Lower leg skin (tissue), 4 donors: ENCODE measurements around the gene WNK2. TPM values are rescaled to one million over a fixed set of nuclear protein-coding genes. Genes with fewer than 3 reads are reported as not detected.

Source experiments
- DNase-seq, 2 donors: peaks; one replicate each; pipeline ENCODE4 v3.0.0-alpha.2; 2019; ENCODE audit warnings: low spot score in 2 of 2
- H3K4me3 ChIP-seq: fragments of 200-600 bp; sonication (generic); 2 replicates; pipeline ENCODE4 v1.5.1; 2017; ENCODE audit warnings: mild to moderate bottlenecking, low read depth; ENCODE audit not compliant: poor library complexity, severe bottlenecking
- POLR2A ChIP-seq, 2 donors: fragments of 450-650 bp; IDR thresholded peaks; one replicate each; pipeline ENCODE4 v1.6.1; 2016 to 2017; ENCODE audit warnings: antibody characterized with exemption in 2 of 2, mild to moderate bottlenecking in 1 of 2, moderate library complexity in 1 of 2
- WGBS, 2 donors: methylation state at CpG; one replicate each; pipeline ENCODE4 v1.1.5; 2018; 5-methylcytosine and 5-hydroxymethylcytosine counted together
- intact Hi-C: fragments of 100-400 bp; cut with DNase I; formaldehyde crosslinking; loops from one replicate; pipeline ENCODE4 v1.15.0; 2023; ENCODE audit warnings: low total_unique reads
- total RNA-seq, 4 donors: library from RNA; depleted of rRNA; stranded (reverse); fragments of >200 nt; gene quantifications; one replicate each; pipeline ENCODE4 v1.1.0, GENCODE V29; 2016
- TF ChIP-seq, protein P1 (sequence below), 3 donors: fragments of 450-650 bp; IDR thresholded peaks; one replicate each; pipeline ENCODE4 v1.5.1; 2016; ENCODE audit warnings: antibody characterized with exemption in 3 of 3, mild to moderate bottlenecking in 3 of 3, moderate library complexity in 2 of 3

WNK2 gene
- total RNA-seq, 4 donors from 2014 or later: 35.3 to 53.6 (median 42.6) TPM

DNA sequence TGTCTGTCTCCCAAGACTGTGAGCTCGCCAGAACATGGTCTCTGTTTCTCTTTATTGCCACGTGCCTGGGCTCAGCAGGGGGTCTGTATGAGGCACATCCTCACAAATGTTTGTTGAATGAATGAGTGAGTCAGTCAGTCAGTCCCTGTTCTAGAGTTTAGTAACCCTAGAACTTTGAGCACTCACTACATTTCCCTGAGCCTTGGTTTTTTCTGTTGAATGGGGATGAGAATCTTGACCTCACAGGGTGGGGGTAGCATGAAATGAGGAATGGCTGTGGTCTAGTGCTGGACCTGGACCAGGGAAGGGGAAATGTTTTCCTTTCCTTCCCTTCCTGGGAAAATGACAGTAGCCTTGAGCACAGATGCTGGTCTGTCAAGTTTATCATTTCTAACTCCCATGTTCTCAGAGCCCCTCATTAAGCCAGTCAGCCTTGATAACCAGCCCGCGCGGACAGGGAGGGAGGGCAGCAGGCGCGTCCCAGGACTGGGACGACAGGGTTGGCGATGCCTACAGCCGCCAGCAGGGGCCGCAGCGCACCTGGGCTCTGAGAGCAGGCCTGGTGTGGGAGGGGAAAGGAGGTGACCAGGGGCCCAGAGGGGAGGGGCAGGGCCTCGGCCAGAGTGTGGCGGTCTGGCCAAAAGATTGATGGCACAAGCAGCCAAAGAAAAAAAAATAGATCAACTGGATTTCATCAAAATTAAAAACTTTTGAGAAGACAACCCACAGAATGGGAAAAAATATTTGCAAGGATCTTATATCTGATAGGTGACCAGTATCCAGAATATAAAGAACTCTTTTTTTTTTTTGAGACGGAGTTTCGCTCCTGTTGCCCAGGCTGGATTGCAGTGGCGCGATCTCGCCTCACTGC is 24.1 kb upstream of the WNK2 start:
- WGBS, 2 donors: 15 to 18% methylated on average over 17 to 19 of the region's 19 CpGs
- TF ChIP-seq, protein P1, sequence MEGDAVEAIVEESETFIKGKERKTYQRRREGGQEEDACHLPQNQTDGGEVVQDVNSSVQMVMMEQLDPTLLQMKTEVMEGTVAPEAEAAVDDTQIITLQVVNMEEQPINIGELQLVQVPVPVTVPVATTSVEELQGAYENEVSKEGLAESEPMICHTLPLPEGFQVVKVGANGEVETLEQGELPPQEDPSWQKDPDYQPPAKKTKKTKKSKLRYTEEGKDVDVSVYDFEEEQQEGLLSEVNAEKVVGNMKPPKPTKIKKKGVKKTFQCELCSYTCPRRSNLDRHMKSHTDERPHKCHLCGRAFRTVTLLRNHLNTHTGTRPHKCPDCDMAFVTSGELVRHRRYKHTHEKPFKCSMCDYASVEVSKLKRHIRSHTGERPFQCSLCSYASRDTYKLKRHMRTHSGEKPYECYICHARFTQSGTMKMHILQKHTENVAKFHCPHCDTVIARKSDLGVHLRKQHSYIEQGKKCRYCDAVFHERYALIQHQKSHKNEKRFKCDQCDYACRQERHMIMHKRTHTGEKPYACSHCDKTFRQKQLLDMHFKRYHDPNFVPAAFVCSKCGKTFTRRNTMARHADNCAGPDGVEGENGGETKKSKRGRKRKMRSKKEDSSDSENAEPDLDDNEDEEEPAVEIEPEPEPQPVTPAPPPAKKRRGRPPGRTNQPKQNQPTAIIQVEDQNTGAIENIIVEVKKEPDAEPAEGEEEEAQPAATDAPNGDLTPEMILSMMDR (IDR thresholded peaks at IDR 0.05): peak in 2 of 3 donors; percentile 38 to 83
- TF ChIP-seq POLR2A (IDR thresholded peaks at IDR 0.05): no peak
- DNase-seq: peak; percentile 60 to 96
- intact Hi-C loops: loop anchor here (5.0 to 10.0 kb wide), 2 partner anchors 142 to 805 kb away; no protein-coding TSS in a partner anchor
- no peak overlapping the region for H3K4me3 ChIP-seq

DNA sequence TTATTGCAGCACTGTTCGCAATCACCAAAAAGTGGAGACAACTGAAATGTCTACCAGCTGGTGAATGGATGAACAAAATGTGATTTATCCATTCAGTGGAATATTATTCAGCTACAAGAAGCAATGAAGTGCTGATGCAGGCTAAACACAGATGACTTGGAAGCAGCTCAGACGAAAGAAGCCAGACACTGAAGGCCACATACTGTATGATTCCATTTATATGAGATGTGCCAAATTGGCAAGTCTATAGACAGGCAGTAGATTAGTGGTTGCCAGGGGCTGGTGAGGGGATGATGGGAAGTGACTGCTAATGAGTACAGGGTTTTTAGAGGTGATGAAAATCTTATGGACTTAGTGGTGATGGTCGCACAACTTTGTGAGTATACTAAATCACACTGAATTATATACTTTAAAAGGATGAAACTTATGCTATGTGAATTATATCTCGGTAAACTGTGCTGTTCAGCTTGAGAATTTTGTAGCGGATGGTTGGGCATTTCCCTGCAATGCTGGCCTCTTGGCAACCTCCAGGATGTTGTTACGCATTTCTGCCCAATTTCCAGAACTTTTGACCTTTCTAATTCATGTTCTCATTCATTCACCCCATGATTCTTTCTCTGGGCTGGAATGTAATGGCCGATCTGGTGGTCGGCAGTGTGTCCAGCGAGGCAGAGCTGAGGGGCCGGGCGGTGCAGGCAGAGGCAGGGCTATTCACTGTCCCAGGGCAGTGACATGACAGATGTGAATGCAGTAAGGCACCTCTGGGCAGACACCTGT is 22.0 kb upstream of the WNK2 start:
- DNase-seq: no peak
- intact Hi-C loops: loop anchor here (10.0 kb wide), 1 partner anchor 803 kb away; no protein-coding TSS in a partner anchor
- no peak for TF ChIP-seq POLR2A (IDR thresholded peaks at IDR 0.05)
- TF ChIP-seq, protein P1 (IDR thresholded peaks at IDR 0.05): no peak
- WGBS, 2 donors: 64 to 65% methylated on average over 11 of the region's 11 CpGs
- no peak overlapping the region for H3K4me3 ChIP-seq

DNA sequence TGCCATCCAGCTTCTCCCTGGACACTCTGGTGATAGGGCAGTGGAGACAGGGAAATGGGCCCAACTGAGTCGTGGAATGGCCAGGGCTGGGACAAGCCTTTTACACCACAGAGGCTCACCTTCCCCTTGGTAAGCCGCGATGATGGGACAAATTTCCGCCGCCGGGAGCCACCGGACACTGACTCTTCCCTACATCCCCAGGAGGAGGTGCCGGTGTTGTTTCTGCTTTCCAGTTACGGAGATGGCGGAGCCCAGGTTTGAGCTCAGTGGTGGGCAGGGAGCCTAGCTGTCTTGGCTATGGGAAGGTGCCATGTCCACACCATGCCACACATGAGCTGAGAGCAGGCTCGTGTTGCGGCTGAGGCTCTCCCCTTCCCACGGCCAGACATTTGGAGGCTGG is 19.9 kb upstream of the WNK2 start:
- TF ChIP-seq, protein P1 (IDR thresholded peaks at IDR 0.05): no peak
- no peak for TF ChIP-seq POLR2A (IDR thresholded peaks at IDR 0.05)
- 96 to 98% methylated on average over 12 of the region's 13 CpGs for WGBS, 2 donors
- no peak for DNase-seq
- H3K4me3 ChIP-seq: no peak overlapping the region
- intact Hi-C loops: loop anchor here (10.0 kb wide), 1 partner anchor 801 kb away; no protein-coding TSS in a partner anchor

DNA sequence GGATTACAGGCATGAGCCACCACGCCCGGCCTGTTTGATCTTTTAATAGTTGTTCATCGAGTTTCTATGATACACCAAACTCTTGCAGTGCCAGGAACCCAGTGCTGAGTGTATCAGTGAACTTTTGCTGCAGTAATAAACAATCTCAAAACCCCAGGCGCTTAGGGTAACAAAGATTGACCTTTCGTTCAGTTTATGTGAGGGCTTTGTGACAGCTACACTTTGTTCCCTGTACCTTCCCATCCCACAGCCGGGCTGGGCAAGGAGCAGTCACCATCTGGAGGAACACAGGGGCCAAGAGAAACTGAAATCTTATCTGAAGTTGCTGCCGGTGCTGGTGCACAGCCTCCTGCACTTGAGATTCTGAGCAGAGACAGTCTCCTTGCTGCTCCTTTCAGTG is 17.2 kb upstream of the WNK2 start:
- intact Hi-C loops: loop anchor here (10.0 kb wide), 1 partner anchor 798 kb away; no protein-coding TSS in a partner anchor
- DNase-seq: no peak
- TF ChIP-seq, protein P1 (IDR thresholded peaks at IDR 0.05): no peak
- TF ChIP-seq POLR2A (IDR thresholded peaks at IDR 0.05): no peak
- no peak overlapping the region for H3K4me3 ChIP-seq
- 74 to 87% methylated on average over 7 of the region's 7 CpGs for WGBS, 2 donors

DNA sequence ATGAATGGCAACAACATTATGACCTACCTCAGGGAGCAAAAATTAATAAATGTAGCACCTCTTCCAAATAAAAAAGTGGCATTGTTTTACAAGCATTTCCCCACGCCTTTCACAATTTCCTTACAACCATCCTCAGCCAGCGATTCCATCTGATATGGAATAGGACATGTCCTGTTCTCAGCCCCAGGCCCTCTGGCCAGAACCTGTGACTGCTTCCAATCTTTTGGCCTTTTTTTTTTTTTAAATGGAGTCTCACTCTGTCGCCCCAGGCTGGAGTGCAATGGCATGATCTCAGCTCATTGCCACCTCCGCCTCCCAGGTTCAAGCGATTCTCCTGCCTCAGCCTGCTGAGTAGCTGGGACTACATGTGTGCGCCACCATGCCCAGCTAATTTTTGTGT is 16.8 kb upstream of the WNK2 start:
- no peak overlapping the region for H3K4me3 ChIP-seq
- WGBS, 2 donors: 90 to 92% methylated on average over 6 of the region's 6 CpGs
- TF ChIP-seq, protein P1 (IDR thresholded peaks at IDR 0.05): no peak
- no peak for TF ChIP-seq POLR2A (IDR thresholded peaks at IDR 0.05)
- DNase-seq: no peak
- intact Hi-C loops: loop anchor here (10.0 kb wide), 1 partner anchor 798 kb away; no protein-coding TSS in a partner anchor
